ENCODE data around the gene TSR3.

- TF ChIP-seq, protein P1, sequence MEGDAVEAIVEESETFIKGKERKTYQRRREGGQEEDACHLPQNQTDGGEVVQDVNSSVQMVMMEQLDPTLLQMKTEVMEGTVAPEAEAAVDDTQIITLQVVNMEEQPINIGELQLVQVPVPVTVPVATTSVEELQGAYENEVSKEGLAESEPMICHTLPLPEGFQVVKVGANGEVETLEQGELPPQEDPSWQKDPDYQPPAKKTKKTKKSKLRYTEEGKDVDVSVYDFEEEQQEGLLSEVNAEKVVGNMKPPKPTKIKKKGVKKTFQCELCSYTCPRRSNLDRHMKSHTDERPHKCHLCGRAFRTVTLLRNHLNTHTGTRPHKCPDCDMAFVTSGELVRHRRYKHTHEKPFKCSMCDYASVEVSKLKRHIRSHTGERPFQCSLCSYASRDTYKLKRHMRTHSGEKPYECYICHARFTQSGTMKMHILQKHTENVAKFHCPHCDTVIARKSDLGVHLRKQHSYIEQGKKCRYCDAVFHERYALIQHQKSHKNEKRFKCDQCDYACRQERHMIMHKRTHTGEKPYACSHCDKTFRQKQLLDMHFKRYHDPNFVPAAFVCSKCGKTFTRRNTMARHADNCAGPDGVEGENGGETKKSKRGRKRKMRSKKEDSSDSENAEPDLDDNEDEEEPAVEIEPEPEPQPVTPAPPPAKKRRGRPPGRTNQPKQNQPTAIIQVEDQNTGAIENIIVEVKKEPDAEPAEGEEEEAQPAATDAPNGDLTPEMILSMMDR (IDR thresholded peaks at IDR 0.05): no peak
- no peak for TF ChIP-seq POLR2A (IDR thresholded peaks at IDR 0.05)
- TF ChIP-seq EP300 (IDR thresholded peaks at IDR 0.05): no peak
Observed at GRCh38 chr16:1393613-1394176, 42.0 kb upstream of the TSR3 start.

Measured in ovary (tissue), 3 donors.